T-helper 2 cell treated with Interferon-gamma antibody and Interleukin-4, amounts not matched to agents 5 μg/mL and 100 μg/mL, for 36 hours (primary cell): ENCODE results near the gene SLC7A10.
"Not testable (repeated sequence)": the region's sequence is repeated elsewhere in the genome, so short reads cannot be mapped to it uniquely, and the experiment has no call there.

Experiments
- DNase-seq: peaks from one replicate; pipeline ENCODE4 v3.0.0; 2021; ENCODE audit warnings: low spot score
- H3K27ac Mint-ChIP-seq: one replicate; pipeline ENCODE4 v1.8.0; 2021; ENCODE audit warnings: mild to moderate bottlenecking, mixed read lengths
- H3K27me3 Mint-ChIP-seq: one replicate; pipeline ENCODE4 v1.8.0; 2021; ENCODE audit warnings: low read depth, mixed read lengths
- H3K36me3 Mint-ChIP-seq: one replicate; pipeline ENCODE4 v1.8.0; 2021; ENCODE audit warnings: low read depth, mixed read lengths
- H3K4me1 Mint-ChIP-seq: one replicate; pipeline ENCODE4 v1.8.0; 2021; ENCODE audit warnings: low read depth, mixed read lengths
- H3K4me3 Mint-ChIP-seq: one replicate; pipeline ENCODE4 v1.8.0; 2022; ENCODE audit warnings: mild to moderate bottlenecking, moderate library complexity, mixed read lengths
- H3K9me3 Mint-ChIP-seq: one replicate; pipeline ENCODE4 v1.8.0; 2021; ENCODE audit warnings: mixed read lengths

The SLC7A10 gene

DNA sequence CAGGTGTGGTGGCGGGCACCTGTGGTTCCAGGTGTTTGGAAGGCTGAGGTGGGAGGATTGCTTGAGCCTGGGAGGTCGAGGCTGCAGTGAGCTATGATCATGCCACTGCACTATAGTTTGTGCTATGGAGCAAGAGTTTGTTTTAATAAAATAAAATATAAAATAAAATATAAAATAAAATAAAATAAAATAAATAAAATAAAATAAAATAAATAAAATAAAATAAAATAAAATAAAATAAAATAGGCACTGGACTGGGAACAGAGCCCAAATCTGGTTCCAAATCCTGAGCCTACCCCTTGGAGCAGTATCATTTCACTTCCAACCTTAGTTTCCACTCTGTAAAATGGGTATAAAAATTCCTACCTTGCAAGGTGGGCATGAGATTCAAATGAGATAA is 3.4 kb downstream of the SLC7A10 start:
- DNase-seq, H3K4me3 Mint-ChIP-seq, H3K4me1 Mint-ChIP-seq, H3K9me3 Mint-ChIP-seq, H3K36me3 Mint-ChIP-seq, H3K27ac Mint-ChIP-seq: not testable (repeated sequence)
- H3K27me3 Mint-ChIP-seq, result peaks cover 30% of the 10 kb centered on the region

DNA sequence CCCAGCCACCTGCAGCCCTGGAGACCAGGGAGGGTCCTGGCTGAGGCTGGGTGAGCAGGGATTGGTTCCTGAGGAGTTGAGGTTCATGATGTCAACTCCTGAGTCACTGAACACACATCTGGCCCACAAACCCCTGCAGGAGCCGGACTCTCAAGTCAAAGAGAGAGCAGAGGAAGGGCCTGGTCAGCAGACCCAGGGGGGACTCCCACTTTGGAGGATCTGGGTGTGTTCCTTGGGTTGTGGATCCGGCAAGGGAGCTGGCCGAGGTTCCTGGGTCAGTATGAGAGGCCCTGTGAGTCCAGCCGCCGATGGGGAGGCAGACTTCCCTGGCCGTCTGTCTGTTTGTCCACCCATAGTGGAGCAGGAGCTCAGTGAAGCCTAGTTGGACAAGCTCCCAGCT is 4.0 kb downstream of the SLC7A10 start:
- H3K36me3 Mint-ChIP-seq, result peaks cover 2% of the 10 kb centered on the region
- no peaks in the 10 kb centered on the region for H3K4me1 Mint-ChIP-seq
- H3K9me3 Mint-ChIP-seq, result no peaks in the 10 kb centered on the region
- DNase-seq, result no peak
- peaks cover 26% of the 10 kb centered on the region for H3K27me3 Mint-ChIP-seq
- no peak overlapping the region for H3K27ac Mint-ChIP-seq
- no peak overlapping the region for H3K4me3 Mint-ChIP-seq

DNA sequence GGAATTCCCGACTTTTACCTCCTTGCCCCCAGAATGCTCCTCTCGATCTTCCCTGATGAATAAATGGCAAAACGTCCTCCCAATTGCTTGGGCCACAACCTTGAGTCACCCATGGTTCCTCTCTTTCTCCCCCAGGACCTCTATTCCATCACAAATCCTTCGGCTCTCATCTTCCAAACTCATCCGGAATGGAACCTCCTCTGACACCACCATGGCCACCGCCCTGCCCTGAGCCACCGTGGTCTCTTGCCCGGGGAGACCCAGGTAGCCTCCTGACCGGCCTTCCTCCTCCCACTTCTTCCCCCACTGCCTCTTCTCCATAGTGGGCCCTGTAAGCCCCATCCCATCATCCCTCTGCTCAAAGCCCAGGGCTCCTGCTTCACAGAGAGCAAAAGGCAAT is 4.9 kb downstream of the SLC7A10 start:
- no peak overlapping the region for H3K27ac Mint-ChIP-seq
- DNase-seq, result no peak
- peaks cover 18% of the 10 kb centered on the region for H3K27me3 Mint-ChIP-seq
- no peak overlapping the region for H3K4me3 Mint-ChIP-seq
- H3K4me1 Mint-ChIP-seq, result no peaks in the 10 kb centered on the region
- no peaks in the 10 kb centered on the region for H3K9me3 Mint-ChIP-seq
- no peaks in the 10 kb centered on the region for H3K36me3 Mint-ChIP-seq

DNA sequence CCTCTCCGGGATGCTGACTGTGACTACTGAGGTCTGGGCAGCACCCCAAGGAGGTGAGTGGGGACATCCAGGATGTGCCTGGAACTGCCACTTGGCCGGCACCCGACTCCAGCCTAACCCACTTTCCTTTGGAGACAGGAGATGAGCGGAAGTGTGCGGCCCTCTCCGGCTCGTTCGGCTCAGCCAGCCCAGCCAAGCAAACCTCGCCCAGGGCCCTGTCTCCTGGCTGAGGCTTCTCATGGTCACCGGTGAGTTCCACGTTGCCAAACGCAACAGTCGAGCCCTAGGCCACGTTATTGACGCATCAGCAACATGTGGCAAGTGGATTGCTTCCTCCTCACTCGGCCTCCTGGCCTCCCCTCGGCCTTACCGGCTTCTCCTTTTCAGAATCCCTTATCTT is 5.5 kb downstream of the SLC7A10 start:
- Mint-ChIP-seq H3K4me3 (no peak overlapping the region), H3K36me3 (no peaks in the 10 kb centered on the region), H3K4me1 (no peaks in the 10 kb centered on the region), H3K27ac (no peak overlapping the region), H3K27me3 (peaks cover 17% of the 10 kb centered on the region), H3K9me3 (no peaks in the 10 kb centered on the region)
- no peak for DNase-seq

DNA sequence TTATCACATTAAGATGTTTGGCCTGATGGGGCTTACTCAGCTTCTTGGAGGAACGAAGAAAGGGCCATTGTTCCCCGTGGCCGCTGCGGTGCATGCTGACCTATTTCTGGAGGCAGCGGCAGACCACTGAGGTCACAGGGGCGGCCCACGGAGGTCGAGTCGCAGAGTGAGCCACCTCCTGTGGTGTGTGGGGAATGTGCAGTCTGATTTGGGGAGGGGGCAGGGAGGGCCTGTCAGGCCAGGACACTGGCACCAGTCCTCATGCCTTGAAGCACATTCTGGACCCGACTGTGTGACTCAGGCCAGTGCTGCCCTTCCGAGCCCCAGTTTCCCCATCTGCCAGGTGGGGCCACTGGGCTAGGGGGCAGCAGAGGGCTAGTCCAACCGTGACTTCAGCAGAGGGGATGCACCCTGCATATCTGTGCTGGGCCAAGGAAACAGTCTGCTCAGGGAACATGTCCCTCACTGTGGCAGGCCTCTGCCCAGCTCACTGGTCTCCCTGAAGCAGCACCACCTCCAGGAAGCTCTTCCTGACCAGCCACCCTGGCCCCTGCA is 6.3 kb downstream of the SLC7A10 start:
- Mint-ChIP-seq H3K36me3 (no peaks in the 10 kb centered on the region), H3K4me1 (no peaks in the 10 kb centered on the region), H3K4me3 (no peak overlapping the region), H3K27me3 (peaks cover 11% of the 10 kb centered on the region), H3K27ac (no peak overlapping the region), H3K9me3 (no peaks in the 10 kb centered on the region)
- no peak for DNase-seq

DNA sequence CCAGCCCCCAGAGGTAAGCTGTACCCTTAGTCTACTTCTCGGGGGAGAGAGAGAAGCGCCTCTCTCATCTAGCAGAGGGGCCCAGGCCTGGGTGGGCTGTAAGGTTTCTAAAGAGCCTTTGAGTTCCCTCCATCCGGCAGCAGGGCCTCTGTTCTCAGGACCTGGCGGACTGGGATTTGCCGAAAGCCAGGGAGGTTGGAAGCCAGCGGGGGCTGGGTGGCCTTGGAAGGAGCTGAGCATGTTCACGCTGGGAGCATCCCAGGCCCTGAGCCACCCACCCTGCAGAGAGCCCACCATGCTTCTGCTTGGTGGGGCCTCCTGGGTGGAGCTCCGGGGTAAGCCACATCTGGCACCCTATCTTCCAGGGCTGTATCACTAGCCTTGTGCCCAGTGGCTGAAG is 7.8 kb downstream of the SLC7A10 start:
- H3K4me1 Mint-ChIP-seq, result no peaks in the 10 kb centered on the region
- H3K9me3 Mint-ChIP-seq, result no peaks in the 10 kb centered on the region
- peaks cover 5% of the 10 kb centered on the region for H3K27me3 Mint-ChIP-seq
- no peak overlapping the region for H3K4me3 Mint-ChIP-seq
- no peaks in the 10 kb centered on the region for H3K36me3 Mint-ChIP-seq
- DNase-seq, result no peak
- H3K27ac Mint-ChIP-seq, result no peak overlapping the region

DNA sequence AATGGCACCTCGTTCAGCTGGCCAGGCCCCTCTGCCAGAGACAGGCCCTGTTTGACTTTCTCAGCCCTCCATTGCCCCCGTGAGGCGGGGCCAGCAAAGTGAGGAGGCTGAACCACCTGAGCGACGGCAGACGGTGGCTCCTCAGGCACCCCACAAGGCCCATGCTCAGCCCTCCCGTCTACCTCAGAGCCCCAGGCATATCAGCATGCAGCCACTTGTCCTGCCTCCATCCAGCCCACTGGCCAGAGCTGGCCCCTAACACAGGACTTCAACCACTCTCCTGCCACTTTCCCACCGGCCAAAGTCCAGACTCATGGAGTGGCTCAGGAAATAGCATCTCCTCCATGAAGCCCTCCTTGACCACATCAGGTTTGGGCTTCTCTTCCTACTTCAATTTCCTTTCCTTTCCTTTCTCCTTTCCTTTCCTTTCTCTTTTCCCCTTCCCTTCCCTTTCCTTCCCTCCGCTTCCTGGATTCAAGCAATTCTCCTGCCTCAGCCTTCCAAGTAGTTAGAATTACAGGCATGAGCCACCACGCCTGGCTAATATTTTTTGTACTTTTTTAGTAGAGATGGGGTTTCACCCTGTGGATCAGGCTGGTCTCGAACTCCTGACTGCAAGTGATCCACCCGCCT is 9.3 kb downstream of the SLC7A10 start:
- Mint-ChIP-seq H3K4me1 (no peaks in the 10 kb centered on the region), H3K9me3 (no peaks in the 10 kb centered on the region), H3K27me3 (no peaks in the 10 kb centered on the region), H3K36me3 (no peaks in the 10 kb centered on the region), H3K27ac (no peak overlapping the region), H3K4me3 (no peak overlapping the region)
- DNase-seq, result no peak

DNA sequence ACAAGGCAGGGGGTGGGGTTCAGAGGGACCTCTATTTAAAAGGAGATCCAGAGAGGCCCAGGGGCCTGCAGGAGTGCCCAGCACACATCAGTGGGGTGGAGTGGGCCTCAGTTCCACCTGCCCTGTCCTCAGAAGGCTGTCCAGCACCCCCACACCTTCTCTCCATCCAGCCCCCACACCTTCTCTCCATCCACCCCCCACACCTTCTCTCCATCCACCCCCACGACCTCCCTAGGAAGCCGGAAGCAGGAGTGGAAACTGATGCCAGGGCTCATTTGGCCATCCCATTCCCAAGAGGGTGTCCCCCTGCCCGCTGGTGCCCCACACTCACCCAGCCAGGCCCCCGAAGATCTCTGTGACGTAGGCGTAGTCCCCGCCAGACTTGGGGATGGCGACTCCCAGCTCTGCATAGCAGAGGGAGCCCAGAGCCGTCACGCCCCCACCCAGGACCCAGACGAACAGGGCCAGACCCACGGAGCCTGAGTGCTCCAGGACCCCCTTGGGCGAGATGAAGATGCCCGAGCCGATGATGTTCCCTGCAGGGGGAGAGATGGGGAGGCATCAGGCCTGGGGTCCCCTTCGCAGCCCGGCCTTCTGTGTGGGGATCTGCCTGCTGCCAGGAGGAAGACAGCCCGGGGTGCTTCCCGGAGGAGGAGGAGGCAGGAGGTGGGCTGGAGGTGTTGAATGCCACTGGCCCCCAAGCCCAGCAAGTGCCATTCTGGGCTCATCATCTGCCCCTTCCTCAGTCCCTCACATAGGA is 10.0 kb downstream of the SLC7A10 start:
- Mint-ChIP-seq H3K4me3 (no peak overlapping the region), H3K27ac (no peak overlapping the region), H3K9me3 (no peaks in the 10 kb centered on the region), H3K4me1 (no peaks in the 10 kb centered on the region), H3K36me3 (no peaks in the 10 kb centered on the region), H3K27me3 (no peaks in the 10 kb centered on the region)
- DNase-seq, result no peak

DNA sequence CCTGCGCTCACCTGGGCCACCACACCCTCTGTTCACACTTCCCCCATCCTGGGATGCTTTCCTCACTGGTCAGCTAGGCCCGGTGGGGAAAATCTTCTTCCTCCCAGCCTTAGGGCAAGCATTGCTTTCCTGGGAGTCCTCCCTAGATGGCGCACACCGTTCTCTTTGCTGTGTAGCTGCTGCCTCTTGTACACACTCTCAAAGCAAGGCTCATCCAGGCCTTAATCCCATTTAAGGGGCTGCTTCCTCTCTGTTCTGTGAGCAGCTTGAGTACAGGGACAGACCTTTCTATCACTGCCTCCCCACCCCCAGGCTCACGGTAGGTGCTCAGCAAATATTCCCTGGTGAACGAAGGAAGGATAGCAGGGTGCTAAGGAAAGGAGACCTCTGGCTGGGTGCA is 11.1 kb downstream of the SLC7A10 start:
- no peak overlapping the region for H3K4me3 Mint-ChIP-seq
- DNase-seq, result no peak
- H3K27me3 Mint-ChIP-seq, result no peaks in the 10 kb centered on the region
- no peaks in the 10 kb centered on the region for H3K36me3 Mint-ChIP-seq
- H3K27ac Mint-ChIP-seq, result no peak overlapping the region
- H3K9me3 Mint-ChIP-seq, result no peaks in the 10 kb centered on the region
- no peaks in the 10 kb centered on the region for H3K4me1 Mint-ChIP-seq

DNA sequence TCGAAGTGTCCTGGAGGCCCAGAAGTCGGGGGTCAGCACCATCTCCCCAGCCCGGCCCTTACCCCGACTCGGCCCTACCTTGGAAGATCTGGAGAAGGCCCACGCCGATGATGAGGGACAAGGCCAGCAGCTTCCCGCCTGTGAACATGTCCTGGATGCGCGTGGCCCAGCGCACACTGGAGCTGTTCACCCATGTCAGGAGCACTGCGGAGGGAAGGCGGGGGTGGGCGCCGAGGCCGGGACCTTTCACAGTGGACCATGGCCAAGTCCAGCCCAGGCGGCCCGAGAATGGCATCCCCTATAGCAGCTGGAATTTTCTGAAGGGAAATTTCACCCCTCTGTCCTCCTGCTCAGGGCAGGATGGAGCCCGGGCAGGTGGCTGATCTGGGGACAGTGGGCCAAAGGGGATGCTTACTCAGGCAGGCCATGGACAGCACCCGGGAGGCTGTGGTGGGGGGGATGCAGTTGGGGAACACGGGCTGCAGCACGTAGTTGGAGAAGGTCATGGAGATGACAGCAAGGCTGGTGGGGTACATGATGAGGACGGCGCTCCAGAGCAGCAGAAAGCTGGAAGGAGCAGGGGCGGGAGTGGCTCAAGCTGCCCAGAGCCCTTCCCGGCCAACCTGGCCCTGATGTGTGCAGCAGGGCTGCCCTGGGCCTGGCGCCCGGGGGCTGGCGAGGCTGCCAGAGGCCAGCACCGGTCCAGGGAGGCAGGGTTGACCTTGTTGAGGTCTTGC is 13.0 kb downstream of the SLC7A10 start:
- Mint-ChIP-seq H3K4me1 (no peaks in the 10 kb centered on the region), H3K36me3 (no peaks in the 10 kb centered on the region), H3K9me3 (no peaks in the 10 kb centered on the region), H3K27ac (no peak overlapping the region), H3K27me3 (no peaks in the 10 kb centered on the region), H3K4me3 (no peak overlapping the region)
- no peak for DNase-seq

DNA sequence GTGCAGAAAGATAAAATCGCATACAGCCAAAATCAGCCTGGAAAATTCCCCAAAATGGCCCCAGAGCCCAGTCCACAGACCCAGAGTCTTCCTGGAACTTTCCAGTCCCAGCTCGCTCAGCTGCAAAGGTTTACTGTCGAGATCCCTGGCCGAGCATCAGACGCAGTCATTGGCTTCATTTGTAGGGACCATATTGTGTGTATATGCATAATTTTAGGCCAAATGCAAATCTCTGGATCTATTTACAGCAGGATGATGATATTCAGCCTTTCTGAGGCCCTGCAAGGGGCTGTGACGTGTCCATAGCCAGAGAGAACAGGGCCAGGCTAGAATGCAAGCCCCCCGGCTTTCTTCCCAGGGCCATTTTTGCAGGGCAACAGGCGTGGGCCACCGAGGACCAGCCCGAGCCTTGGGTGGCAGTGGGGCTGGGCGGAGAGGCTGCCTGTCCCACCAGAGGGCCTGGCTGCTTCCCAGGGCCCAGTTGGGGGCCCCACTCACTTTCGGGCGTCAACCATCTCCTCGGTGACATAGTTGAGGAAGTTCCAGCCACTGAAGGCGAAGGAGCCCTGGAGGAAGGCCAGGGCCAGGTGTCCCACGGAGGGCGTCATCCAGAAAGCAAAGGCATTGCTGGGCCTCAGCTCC is 13.7 kb downstream of the SLC7A10 start:
- no peak for DNase-seq
- Mint-ChIP-seq H3K36me3 (no peaks in the 10 kb centered on the region), H3K9me3 (no peaks in the 10 kb centered on the region), H3K4me1 (no peaks in the 10 kb centered on the region), H3K27ac (no peak overlapping the region), H3K4me3 (no peak overlapping the region), H3K27me3 (no peaks in the 10 kb centered on the region)

DNA sequence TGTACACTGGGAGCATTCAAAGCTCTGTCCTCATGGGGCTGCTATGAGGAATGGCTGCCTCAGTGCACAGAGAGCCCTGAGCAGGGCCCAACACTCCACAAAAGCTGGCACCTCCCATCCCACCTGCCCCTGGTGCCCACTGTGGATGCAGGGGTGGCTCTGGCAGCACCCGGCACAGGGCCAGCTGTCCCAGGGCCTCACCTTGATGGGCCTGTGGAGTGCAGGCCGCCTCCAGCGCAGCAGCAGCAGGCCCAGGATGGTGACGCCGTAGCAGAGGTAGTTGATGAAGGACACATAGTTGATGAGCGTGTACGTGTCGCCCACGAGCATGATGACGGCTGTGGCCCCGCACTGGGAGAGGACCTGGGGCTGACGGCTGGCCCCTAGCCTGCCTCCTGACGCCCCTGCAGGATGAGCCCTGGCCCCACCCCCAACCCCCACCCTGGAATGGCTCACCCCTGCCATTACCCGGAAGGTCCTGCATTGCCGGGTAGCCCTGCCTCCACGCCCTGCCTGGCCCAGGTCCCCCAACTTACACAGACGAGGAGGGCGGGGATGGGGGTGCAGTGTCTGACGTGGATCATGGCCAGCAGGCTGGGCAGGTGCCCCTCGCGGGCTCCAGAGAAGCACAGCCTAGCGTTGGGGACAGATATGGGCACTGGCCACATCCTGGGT is 15.2 kb downstream of the SLC7A10 start:
- Mint-ChIP-seq H3K9me3 (no peaks in the 10 kb centered on the region), H3K36me3 (no peaks in the 10 kb centered on the region), H3K27me3 (no peaks in the 10 kb centered on the region), H3K27ac (no peak overlapping the region), H3K4me1 (no peaks in the 10 kb centered on the region), H3K4me3 (no peak overlapping the region)
- DNase-seq, result no peak

DNA sequence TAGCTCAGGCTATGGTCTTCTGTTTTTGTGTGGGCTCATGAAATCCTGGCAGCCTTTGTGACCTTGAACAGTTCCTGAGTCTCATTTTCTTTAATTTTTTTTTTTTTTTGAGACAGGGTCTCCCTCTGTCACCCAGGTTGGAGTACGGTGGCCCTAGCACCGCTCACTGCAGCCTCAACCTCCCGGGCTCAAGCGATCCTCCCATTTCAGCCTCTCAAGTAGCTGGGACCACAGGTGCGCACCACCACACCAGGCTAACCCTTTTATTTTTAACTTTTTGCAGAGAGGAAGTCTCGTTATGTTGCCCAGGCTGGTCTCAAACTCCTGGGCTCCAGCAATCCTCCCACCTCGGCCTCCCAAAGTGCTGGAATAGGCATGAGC is 15.8 kb downstream of the SLC7A10 start:
- not testable (repeated sequence) for DNase-seq, H3K27ac Mint-ChIP-seq, H3K27me3 Mint-ChIP-seq, H3K9me3 Mint-ChIP-seq, H3K4me3 Mint-ChIP-seq, H3K4me1 Mint-ChIP-seq, H3K36me3 Mint-ChIP-seq
